SK-N-SH (cell line): ENCODE results near the gene GPC4. TPM values are rescaled to one million over a fixed set of nuclear protein-coding genes. Genes with fewer than 3 reads are reported as not detected.

Experiments
- CTCF ChIA-PET: fragments of 300-600, 350-600 bp; formaldehyde crosslinking; extraction: SDS; loops from one replicate; lab custom pipeline; 2021; lab: Yijun Ruan, JAX
- POLR2A ChIA-PET: fragments of 350-600 bp; sonication (Branson Sonifier 250); formaldehyde crosslinking; extraction: SDS; loops from one replicate; lab custom pipeline; 2020; ENCODE audit warnings: antibody characterized with exemption, inconsistent platforms; lab: Yijun Ruan, JAX
- DNase-seq: peaks from one replicate; pipeline ENCODE4 v3.0.0; 2012
- H2AFZ ChIP-seq: fragments of 200-600 bp; sonication (generic); 2 replicates; pipeline ENCODE4 v1.8.1; 2016; ENCODE audit warnings: antibody characterized with exemption, mild to moderate bottlenecking, low read depth
- H3F3A ChIP-seq: fragments of 200-600 bp; sonication (generic); replicated peaks from 2 replicates; pipeline ENCODE3; 2016; ENCODE audit warnings: antibody characterized with exemption, mild to moderate bottlenecking; ENCODE audit not compliant: insufficient read depth
- H3K27ac ChIP-seq, 2 experiments: fragments of 200-500 bp in 1 of 2; fragments of 200-600 bp in 1 of 2; sonication (Bioruptor generic) in 1 of 2; sonication (generic), shearing (Covaris generic) in 1 of 2; 2 replicates each; pipeline versions ENCODE4 v1.5.1 to v1.6.1; 2014 to 2016; ENCODE audit warnings: low read depth in 2 of 2, inconsistent platforms in 1 of 2, low read length in 1 of 2, mild to moderate bottlenecking in 1 of 2, mixed read lengths in 1 of 2
- H3K27me3 ChIP-seq: fragments of 200-600 bp; sonication (generic), shearing (Covaris generic); 2 replicates; pipeline ENCODE4 v1.6.1; 2016; ENCODE audit warnings: mixed run types; ENCODE audit not compliant: insufficient read depth
- H3K36me3 ChIP-seq, 2 experiments: fragments of 200-500 bp in 1 of 2; fragments of 200-600 bp in 1 of 2; sonication (Bioruptor generic) in 1 of 2; sonication (generic) in 1 of 2; replicated peaks in 1 of 2; 2 replicates each; pipeline versions ENCODE3 to v1.5.1; 2014 to 2016; ENCODE audit warnings: low read length in 1 of 2, mild to moderate bottlenecking in 1 of 2; ENCODE audit not compliant: insufficient read depth in 2 of 2, control insufficient read depth in 1 of 2
- H3K4me1 ChIP-seq, 2 experiments: fragments of 200-500 bp in 1 of 2; fragments of 200-600 bp in 1 of 2; sonication (Bioruptor generic) in 1 of 2; sonication (generic), shearing (Covaris generic) in 1 of 2; 2 replicates each; pipeline versions ENCODE4 v1.5.1 to v1.6.1; 2014 to 2016; ENCODE audit warnings: low read depth in 1 of 2, low read length in 1 of 2, mixed run types in 1 of 2; ENCODE audit not compliant: insufficient read depth in 2 of 2, control insufficient read depth in 1 of 2
- H3K4me2 ChIP-seq: fragments of 200-600 bp; sonication (generic), shearing (Covaris generic); 2 replicates; pipeline ENCODE4 v1.6.1; 2017; ENCODE audit warnings: mixed run types
- H3K4me3 ChIP-seq, 2 experiments: fragments of 200-500 bp in 1 of 2; fragments of 200-600 bp in 1 of 2; sonication (Bioruptor generic) in 1 of 2; sonication (generic), shearing (Covaris generic) in 1 of 2; 2 replicates each; pipeline versions ENCODE4 v1.5.1 to v1.8.1; 2014 to 2016; ENCODE audit warnings: low read depth in 2 of 2, inconsistent platforms in 1 of 2, low read length in 1 of 2, mild to moderate bottlenecking in 1 of 2, mixed read lengths in 1 of 2, moderate library complexity in 1 of 2
- H3K79me2 ChIP-seq: fragments of 200-600 bp; sonication (generic); 2 replicates; pipeline ENCODE4 v1.8.1; 2017; ENCODE audit warnings: mild to moderate bottlenecking; ENCODE audit not compliant: insufficient read depth
- H3K9ac ChIP-seq: fragments of 200-600 bp; sonication (generic); 2 replicates; pipeline ENCODE4 v1.6.1; 2017; ENCODE audit warnings: mixed run types
- H3K9me2 ChIP-seq: fragments of 200-600 bp; sonication (generic); 2 replicates; pipeline ENCODE4 v1.6.1; 2017; ENCODE audit warnings: mixed run types
- H3K9me3 ChIP-seq: fragments of 200-600 bp; sonication (generic); 2 replicates; pipeline ENCODE4 v1.6.1; 2017; ENCODE audit warnings: mixed run types, mild to moderate bottlenecking, moderate library complexity
- H4K20me1 ChIP-seq: fragments of 200-600 bp; sonication (generic); 2 replicates; pipeline ENCODE4 v1.6.1; 2017; ENCODE audit warnings: mild to moderate bottlenecking, mixed run types; ENCODE audit not compliant: insufficient read depth
- CTCF ChIP-seq: fragments of 200-600 bp; sonication (generic); IDR thresholded peaks from 2 replicates; pipeline ENCODE4 v1.6.1; 2017; ENCODE audit warnings: antibody characterized with exemption, mild to moderate bottlenecking, moderate library complexity
- EP300 ChIP-seq, 2 experiments: IDR thresholded peaks; 2 replicates each; pipeline versions ENCODE4 v1.4.0 to v1.6.1; 2012; ENCODE audit warnings: borderline replicate concordance in 1 of 2, low read depth in 1 of 2, low read length in 1 of 2
- FOSL2 ChIP-seq: IDR thresholded peaks from 2 replicates; pipeline ENCODE4 v1.4.0; 2012; ENCODE audit warnings: low read depth, mild to moderate bottlenecking, moderate library complexity, borderline replicate concordance
- FOXJ3 ChIP-seq: sonication (generic); formaldehyde crosslinking; IDR thresholded peaks from 2 replicates; pipeline ENCODE4 v1.5.1; 2020; ENCODE audit warnings: mild to moderate bottlenecking, missing genetic modification reagents
- GABPA ChIP-seq: IDR thresholded peaks from 2 replicates; pipeline ENCODE4 v1.4.0; 2012; ENCODE audit warnings: low read depth, mild to moderate bottlenecking
- GATA2 ChIP-seq: sonication (generic); formaldehyde crosslinking; IDR thresholded peaks from 2 replicates; pipeline ENCODE4 v1.5.0; 2020; ENCODE audit warnings: mild to moderate bottlenecking, missing genetic modification reagents
- IRF3 ChIP-seq: fragments of 150-350 bp; IDR thresholded peaks from 2 replicates; pipeline ENCODE4 v1.6.1; 2016; ENCODE audit warnings: mild to moderate bottlenecking, low read depth, low read length
- MAX ChIP-seq: IDR thresholded peaks from 2 replicates; pipeline ENCODE4 v1.4.0; 2012; ENCODE audit warnings: low read depth
- MEF2A ChIP-seq: IDR thresholded peaks from 2 replicates; pipeline ENCODE4 v1.4.0; 2012; ENCODE audit warnings: low read depth, borderline replicate concordance
- PBX3 ChIP-seq: IDR thresholded peaks from 2 replicates; pipeline ENCODE4; 2012
- RAD21 ChIP-seq: IDR thresholded peaks from 2 replicates; pipeline ENCODE4 v1.6.1; 2012; ENCODE audit warnings: mild to moderate bottlenecking, low read length
- RCOR1 ChIP-seq: fragments of 150-350 bp; IDR thresholded peaks from 2 replicates; pipeline ENCODE4 v1.6.1; 2017; ENCODE audit warnings: antibody characterized with exemption, low read length
- SIN3A ChIP-seq: IDR thresholded peaks from 2 replicates; pipeline ENCODE4 v1.6.1; 2012; ENCODE audit warnings: low read depth, mild to moderate bottlenecking, low read length, moderate library complexity, borderline replicate concordance
- SMC3 ChIP-seq: IDR thresholded peaks from 2 replicates; pipeline ENCODE4 v1.6.1; 2012; ENCODE audit warnings: low read depth, low read length, improper control_type of control experiment
- TAF1 ChIP-seq: IDR thresholded peaks from 2 replicates; pipeline ENCODE4 v1.6.1; 2012; ENCODE audit warnings: low read depth, mild to moderate bottlenecking, low read length, moderate library complexity, borderline replicate concordance
- TCF12 ChIP-seq: IDR thresholded peaks from 2 replicates; pipeline ENCODE4 v1.4.0; 2012
- USF1 ChIP-seq: IDR thresholded peaks from 2 replicates; pipeline ENCODE4 v1.4.0; 2012; ENCODE audit warnings: low read depth, borderline replicate concordance
- USF2 ChIP-seq: fragments of 150-350 bp; IDR thresholded peaks from 2 replicates; pipeline ENCODE4 v1.6.1; 2017; ENCODE audit warnings: antibody characterized with exemption, low read length, low read depth, borderline replicate concordance
- YY1 ChIP-seq: IDR thresholded peaks from 2 replicates; pipeline ENCODE4 v1.4.0; 2012; ENCODE audit warnings: low read depth, mild to moderate bottlenecking
- WGBS: methylation state at CpG from one replicate; pipeline ENCODE4 v1.1.6; 2017; ENCODE audit warnings: low lambda C conversion rate; 5-methylcytosine and 5-hydroxymethylcytosine counted together
- polyA plus RNA-seq, 3 experiments: library from polyadenylated mRNA; depleted of rRNA; stranded (reverse); fragments of >200 nt; gene quantifications; 2 replicates each; pipeline ENCODE4 v1.2.3, GENCODE V29; 2012

GPC4 gene
- polyA plus RNA-seq, 1 of the 3 experiments (the other 2 are of a cell fraction), result 0.16 TPM

- TF ChIP-seq TCF12, result no peak
- no peak for TF ChIP-seq MAX
- TF ChIP-seq FOSL2, result no peak
- TF ChIP-seq GABPA, result no peak
- no peak for TF ChIP-seq FOXJ3 (CRISPR knock-in tag)
- TF ChIP-seq, all 33 proteins: peak for 0
These were observed 49.2 kb downstream of the GPC4 start (continued) for GRCh38 chrX:133365871-133366611.

GRCh38 chrX:133364865-133365264 is 50.4 kb downstream of the GPC4 start:
- H2AFZ ChIP-seq, result no peak overlapping the region
- H3K9me2 ChIP-seq, result no peaks in the 10 kb centered on the region
- no peak for DNase-seq
- ChIA-PET CTCF (no interaction called here), POLR2A (interaction anchor here (0.6 kb wide), 1 partner anchor 26 kb away, joined by 3 read pairs; no protein-coding TSS in a partner anchor)
- H3K27ac ChIP-seq, result no peak overlapping the region
- no peak overlapping the region for H3K9ac ChIP-seq
- H3K36me3 ChIP-seq, result no peaks in the 10 kb centered on the region
- H3K4me1 ChIP-seq, result no peaks in the 10 kb centered on the region
- H4K20me1 ChIP-seq, result 0 out of 2 replicates have a peak, but pooled peaks cover 2% of the 10 kb centered on the region
- H3K27me3 ChIP-seq, result no peaks in the 10 kb centered on the region
- no peak overlapping the region for H3K4me3 ChIP-seq
- TF ChIP-seq EP300 (IDR thresholded peaks at IDR 0.05; ENCODE audit: borderline replicate concordance in 1 of 2, low read depth in 1 of 2, low read length in 1 of 2), result no peak
- no peak for TF ChIP-seq IRF3
- TF ChIP-seq USF1, result no peak
- TF ChIP-seq SIN3A, result no peak
- TF ChIP-seq SMC3, result no peak
- no peak for TF ChIP-seq MEF2A
- no peak for TF ChIP-seq GATA2 (CRISPR knock-in tag)
- no peak for TF ChIP-seq RCOR1
- TF ChIP-seq TAF1, result no peak
- TF ChIP-seq YY1, result no peak
- no peak for TF ChIP-seq USF2
- TF ChIP-seq PBX3, result no peak
- TF ChIP-seq RAD21, result no peak
- TF ChIP-seq MAX, result no peak
- no peak for TF ChIP-seq CTCF
- H3K9me3 ChIP-seq, result no peaks in the 10 kb centered on the region
- 16% methylated on average over 1 of the region's 1 CpG for WGBS
- no peaks in the 10 kb centered on the region for H3F3A ChIP-seq
- no peak overlapping the region for H3K4me2 ChIP-seq
- no peaks in the 10 kb centered on the region for H3K79me2 ChIP-seq
